H1 (cell line): ENCODE data around the gene FGF12. TPM values are rescaled to one million over a fixed set of nuclear protein-coding genes. Genes with fewer than 3 reads are reported as not detected.

ENCODE experiments used
- CTCF ChIA-PET: fragments of 300-600 bp; sonication (Branson Sonifier 250); formaldehyde crosslinking; loops from one replicate; lab custom pipeline; 2021; ENCODE audit not compliant: partially characterized antibody; lab: Charles Lee
- POLR2A ChIA-PET: fragments of 300-600 bp; sonication (Branson Sonifier 250); formaldehyde crosslinking; loops from one replicate; lab custom pipeline; 2021; ENCODE audit warnings: inconsistent platforms; ENCODE audit not compliant: partially characterized antibody; lab: Charles Lee
- DNase-seq, 2 experiments: peaks; one replicate each; pipeline versions ENCODE4 v3.0.0 to v3.0.0-alpha.2; 2010 to 2022; ENCODE audit warnings: low spot score in 2 of 2, low read depth in 1 of 2, mixed read lengths in 1 of 2
- FAIRE-seq: peaks from 2 replicates; lab custom pipeline; 2011; peaks lifted over from hg19 to GRCh38; lab: Jason Lieb, UNC
- H2AFZ ChIP-seq: 2 replicates; pipeline ENCODE4 v1.8.1; 2012; ENCODE audit warnings: low read length, inconsistent platforms
- H2AK5ac ChIP-seq: 2 replicates; pipeline ENCODE4 v1.6.1; 2013; ENCODE audit warnings: low read depth, low read length
- H2BK120ac ChIP-seq: replicated peaks from 2 replicates; pipeline ENCODE3; 2013; ENCODE audit warnings: low read depth, low read length, inconsistent platforms
- H2BK12ac ChIP-seq: 2 replicates; pipeline ENCODE4 v1.6.1; 2013; ENCODE audit warnings: low read depth, low read length
- H2BK15ac ChIP-seq: 2 replicates; pipeline ENCODE4 v1.6.1; 2013; ENCODE audit warnings: low read length
- H2BK20ac ChIP-seq: 2 replicates; pipeline ENCODE4 v1.6.1; 2013; ENCODE audit warnings: low read length
- H2BK5ac ChIP-seq: 2 replicates; pipeline ENCODE4 v1.6.1; 2013; ENCODE audit warnings: low read depth, low read length
- H3K14ac ChIP-seq: 2 replicates; pipeline ENCODE4 v1.6.1; 2013; ENCODE audit warnings: inconsistent platforms; ENCODE audit not compliant: insufficient read length
- H3K18ac ChIP-seq: 2 replicates; pipeline ENCODE4 v1.6.1; 2013; ENCODE audit warnings: low read length; ENCODE audit errors: extremely low read depth
- H3K23ac ChIP-seq: 2 replicates; pipeline ENCODE4 v1.6.1; 2013; ENCODE audit warnings: inconsistent platforms; ENCODE audit not compliant: insufficient read length
- H3K23me2 ChIP-seq: 2 replicates; pipeline ENCODE4 v1.6.1; 2013; ENCODE audit warnings: low read depth, low read length
- H3K27ac ChIP-seq: 2 replicates; pipeline ENCODE4 v1.6.1; 2011; ENCODE audit warnings: low read depth, low read length, inconsistent platforms
- H3K27me3 ChIP-seq, 4 experiments: replicated peaks in 1 of 4; 1 replicate in 1 of 4; 2 replicates in 3 of 4; pipeline versions ENCODE4 v1.6.1 to v1.8.1; 2011 to 2013; ENCODE audit warnings: low read length in 3 of 4, mild to moderate bottlenecking in 3 of 4, inconsistent platforms in 2 of 4, mixed read lengths in 2 of 4, moderate library complexity in 1 of 4; ENCODE audit not compliant: control insufficient read depth in 3 of 4, insufficient read depth in 3 of 4; ENCODE audit errors: extremely low read depth in 1 of 4
- H3K36me3 ChIP-seq, 4 experiments: 2 replicates each; pipeline versions ENCODE4 v1.6.1 to v1.8.1; 2011 to 2013; ENCODE audit warnings: mild to moderate bottlenecking in 4 of 4, low read length in 3 of 4, moderate library complexity in 2 of 4, control low read depth in 1 of 4, inconsistent platforms in 1 of 4; ENCODE audit not compliant: insufficient read depth in 4 of 4, control insufficient read depth in 2 of 4
- H3K4ac ChIP-seq: replicated peaks from 2 replicates; pipeline ENCODE3; 2013; ENCODE audit warnings: low read length, low read depth, mixed read lengths, inconsistent platforms; ENCODE audit not compliant: insufficient read length
- H3K4me1 ChIP-seq, 4 experiments: replicated peaks in 1 of 4; 1 replicate in 1 of 4; 2 replicates in 3 of 4; pipeline versions ENCODE4 v1.6.1 to v1.8.1; 2011 to 2013; ENCODE audit warnings: low read length in 3 of 4, inconsistent platforms in 2 of 4, mixed read lengths in 1 of 4; ENCODE audit not compliant: insufficient read depth in 4 of 4, control insufficient read depth in 3 of 4
- H3K4me2 ChIP-seq, 2 experiments: 2 replicates each; pipeline versions ENCODE4 v1.6.1 to v1.8.1; 2011 to 2013; ENCODE audit warnings: low read depth in 2 of 2, low read length in 2 of 2, control low read depth in 1 of 2, inconsistent platforms in 1 of 2, mild to moderate bottlenecking in 1 of 2; ENCODE audit not compliant: insufficient read depth in 1 of 2
- H3K4me3 ChIP-seq, 4 experiments: fragments of 200-600, 300-600 bp in 1 of 4; sonication (generic), shearing (Covaris generic), sonication (Bioruptor Twin) in 1 of 4; 2 replicates each; pipeline versions ENCODE4 v1.5.1 to v1.8.1; 2011 to 2016; ENCODE audit warnings: low read length in 4 of 4, low read depth in 3 of 4, control low read depth in 2 of 4, inconsistent platforms in 2 of 4, mild to moderate bottlenecking in 2 of 4, mixed read lengths in 1 of 4, moderate library complexity in 1 of 4; ENCODE audit not compliant: insufficient read depth in 2 of 4; ENCODE audit errors: extremely low read depth in 1 of 4
- H3K56ac ChIP-seq: replicated peaks from 2 replicates; pipeline ENCODE3; 2013; ENCODE audit warnings: low read depth, mild to moderate bottlenecking, mixed read lengths, low read length, inconsistent platforms; ENCODE audit not compliant: insufficient read length
- H3K79me1 ChIP-seq: 2 replicates; pipeline ENCODE4 v1.6.1; 2013; ENCODE audit warnings: low read depth, low read length, control low read depth
- H3K79me2 ChIP-seq, 2 experiments: 2 replicates each; pipeline versions ENCODE4 v1.6.1 to v1.8.1; 2012 to 2013; ENCODE audit warnings: low read length in 2 of 2, mild to moderate bottlenecking in 2 of 2, inconsistent platforms in 1 of 2; ENCODE audit not compliant: insufficient read depth in 2 of 2, control insufficient read depth in 1 of 2
- H3K9ac ChIP-seq, 4 experiments: replicated peaks in 1 of 4; 1 replicate in 1 of 4; 2 replicates in 3 of 4; pipeline versions ENCODE4 v1.6.1 to v1.8.1; 2011 to 2013; ENCODE audit warnings: low read depth in 3 of 4, low read length in 3 of 4, control low read depth in 2 of 4, mild to moderate bottlenecking in 2 of 4, moderate library complexity in 2 of 4, inconsistent platforms in 1 of 4; ENCODE audit errors: extremely low read depth in 1 of 4
- H3K9me3 ChIP-seq, 2 experiments: 2 replicates each; pipeline versions ENCODE4 v1.6.1 to v1.8.1; 2012 to 2013; ENCODE audit warnings: mild to moderate bottlenecking in 2 of 2, moderate library complexity in 2 of 2, control low read depth in 1 of 2, inconsistent platforms in 1 of 2, low read depth in 1 of 2, low read length in 1 of 2, mixed read lengths in 1 of 2; ENCODE audit not compliant: insufficient read depth in 2 of 2
- H4K20me1 ChIP-seq, 2 experiments: replicated peaks in 1 of 2; 2 replicates each; pipeline versions ENCODE3 to v1.8.1; 2011 to 2013; ENCODE audit warnings: inconsistent platforms in 2 of 2, low read length in 2 of 2, mild to moderate bottlenecking in 1 of 2; ENCODE audit not compliant: insufficient read depth in 2 of 2, control insufficient read depth in 1 of 2
- H4K5ac ChIP-seq: 2 replicates; pipeline ENCODE4 v1.6.1; 2013; ENCODE audit warnings: low read length, low read depth, mixed read lengths, inconsistent platforms; ENCODE audit not compliant: insufficient read length
- H4K8ac ChIP-seq: 2 replicates; pipeline ENCODE4 v1.8.0; 2013; ENCODE audit warnings: mild to moderate bottlenecking, moderate library complexity, low read length, inconsistent platforms; ENCODE audit not compliant: insufficient read depth; ENCODE audit errors: extremely low read depth
- H4K91ac ChIP-seq: replicated peaks from 2 replicates; pipeline ENCODE3; 2013; ENCODE audit warnings: low read length, mixed read lengths, inconsistent platforms; ENCODE audit not compliant: insufficient read length
- CHD2 ChIP-seq: IDR thresholded peaks from 2 replicates; pipeline ENCODE4 v1.6.1; 2012; ENCODE audit warnings: low read length, improper control_type of control experiment
- GTF2F1 ChIP-seq: IDR thresholded peaks from 2 replicates; pipeline ENCODE4 v1.6.1; 2012; ENCODE audit warnings: low read depth, low read length, improper control_type of control experiment, borderline replicate concordance
- KDM4A ChIP-seq: IDR thresholded peaks from one replicate; pipeline ENCODE4 v1.7.1; 2012; ENCODE audit warnings: low read depth, mild to moderate bottlenecking, moderate library complexity, low read length, inconsistent platforms; ENCODE audit not compliant: severe bottlenecking
- KDM5A ChIP-seq: fragments of 200-600 bp; IDR thresholded peaks from 2 replicates; pipeline ENCODE4 v1.7.1; 2012; ENCODE audit warnings: mild to moderate bottlenecking, low read length, inconsistent platforms, mixed read lengths
- POLR2A ChIP-seq, 2 experiments: IDR thresholded peaks; 1 replicate in 1 of 2; 2 replicates in 1 of 2; pipeline ENCODE4 v1.6.1; 2011; ENCODE audit warnings: low read depth in 2 of 2, low read length in 2 of 2, mild to moderate bottlenecking in 2 of 2; ENCODE audit errors: control extremely low read depth in 1 of 2
- SP4 ChIP-seq: IDR thresholded peaks from 2 replicates; pipeline ENCODE4 v1.6.1; 2012; ENCODE audit warnings: low read length, inconsistent platforms
- TAF7 ChIP-seq: optimal IDR thresholded peaks from 2 replicates; pipeline ENCODE3; 2011; ENCODE audit warnings: low read depth, mild to moderate bottlenecking, inconsistent platforms, low read length, moderate library complexity, borderline replicate concordance
- TEAD4 ChIP-seq: IDR thresholded peaks from 2 replicates; pipeline ENCODE4 v1.6.1; 2012; ENCODE audit warnings: low read depth, low read length, inconsistent platforms, mixed read lengths
- ZNF274 ChIP-seq: IDR thresholded peaks from 2 replicates; pipeline ENCODE4 v1.7.0; 2012; ENCODE audit warnings: low read length, borderline replicate concordance; ENCODE audit errors: extremely low read depth
- WGBS, 2 experiments: shearing (Covaris generic) in 1 of 2; methylation state at CpG; one replicate each; pipeline versions ENCODE4 v1.1.6 to v1.1.7; 2013 to 2015; ENCODE audit warnings: low lambda C conversion rate in 2 of 2, mixed read lengths in 2 of 2, inconsistent platforms in 1 of 2, low coverage in 1 of 2, missing lambda C conversion rate in 1 of 2; ENCODE audit not compliant: insufficient replicate concordance in 2 of 2, insufficient coverage in 1 of 2, insufficient read length in 1 of 2; ENCODE audit errors: extremely low coverage in 1 of 2, missing lambda C conversion rate in 1 of 2; 5-methylcytosine and 5-hydroxymethylcytosine counted together
- polyA plus RNA-seq, 7 experiments: library from polyadenylated mRNA; depleted of rRNA in 3 of 7; stranded (reverse) in 5 of 7; unstranded in 2 of 7; fragments of >200 nt in 5 of 7; fragments of 200-250 nt in 2 of 7; gene quantifications; 1 replicate in 5 of 7; 2 replicates in 1 of 7; 4 replicates in 1 of 7; pipeline versions ENCODE4 v1.2.1 to v1.2.3, GENCODE V29; 2011 to 2013; ENCODE audit warnings: missing spikeins in 2 of 7, mixed read lengths in 2 of 7
- total RNA-seq: library from RNA; stranded (reverse); fragmentation: NEBNext Ultra II Directional; extraction: Animal tissue kit (Norgen Biotek cat#: 25700); gene quantifications from 2 replicates; pipeline ENCODE4 v1.2.1, GENCODE V29; 2021

Gene FGF12
- total and polyA plus RNA-seq, 2 of the 8 experiments (the other 6 are each of a cell fraction or from before 2014, with no cell fraction given): 4.1 to 16.6 TPM

GRCh38 chr3:192597913-192598312 lies 129.4 kb downstream of the FGF12 start:
- no peaks in the 10 kb centered on the region for H3K36me3 ChIP-seq
- FAIRE-seq (no peak), DNase-seq (no peak)
- H3K4me3 ChIP-seq: no peak overlapping the region
- no peak overlapping the region for H2BK120ac ChIP-seq
- no peaks in the 10 kb centered on the region for H3K79me1 ChIP-seq
- H4K8ac ChIP-seq: no peak overlapping the region
- no peak overlapping the region for H3K14ac ChIP-seq
- H3K4me1 ChIP-seq: peaks cover 0 to 6% (median 2%) of the 10 kb centered on the region in 4 experiments; a peak in 2 of 7 replicates
- no peak overlapping the region for H2AFZ ChIP-seq
- no peak overlapping the region for H3K9ac ChIP-seq
- no peak overlapping the region for H3K4me2 ChIP-seq
- H4K20me1 ChIP-seq: no peaks in the 10 kb centered on the region
- H3K79me2 ChIP-seq: no peaks in the 10 kb centered on the region
- H3K18ac ChIP-seq: no peak overlapping the region
- 90% methylated on average over 2 of the region's 2 CpGs; no CpG with 5 or more reads in 1 of the 2 experiments for WGBS, 2 experiments
- H3K27me3 ChIP-seq: no peaks in the 10 kb centered on the region
- H3K27ac ChIP-seq: no peak overlapping the region
- no peak overlapping the region for H2BK5ac ChIP-seq
- CTCF ChIA-PET: interaction anchor here (0.9 to 1.2 kb wide), 3 partner anchors 12 to 420 kb away, joined by 3 to 4 read pairs (median 4); no protein-coding TSS in a partner anchor
- H3K23me2 ChIP-seq: no peaks in the 10 kb centered on the region
- no peak overlapping the region for H3K4ac ChIP-seq
- no peak overlapping the region for H3K23ac ChIP-seq
- H4K91ac ChIP-seq: no peak overlapping the region
- H2AK5ac ChIP-seq: no peak overlapping the region
- no peak overlapping the region for H2BK15ac ChIP-seq
- H2BK20ac ChIP-seq: no peak overlapping the region
- H4K5ac ChIP-seq: no peak overlapping the region
- H2BK12ac ChIP-seq: no peak overlapping the region
- no peaks in the 10 kb centered on the region for H3K9me3 ChIP-seq
- TF ChIP-seq TEAD4 (no peak), GTF2F1 (no peak), ZNF274 (no peak), KDM4A (no peak), CHD2 (no peak), POLR2A (IDR thresholded peaks at IDR 0.05; ENCODE audit: control extremely low read depth in 1 of 2, low read depth in 2 of 2, low read length in 2 of 2) (no peak), TAF7 (no peak), KDM5A (no peak), SP4 (no peak)
- POLR2A ChIA-PET: no interaction called here
- no peak overlapping the region for H3K56ac ChIP-seq
